HG03159 (cell line): ENCODE measurements around the gene KCNQ1.

Experiments
- ATAC-seq: cut with Tn5 transposase; IDR thresholded peaks from one replicate; pipeline ENCODE4 v1.9.1; 2021; ENCODE audit warnings: mild to moderate bottlenecking, moderate library complexity; ENCODE audit not compliant: unreplicated experiment

The KCNQ1 gene

GRCh38 chr11:2885678-2886081, 440.9 kb downstream of the KCNQ1 start, which contains the start of gene CDKN1C:
Gene CDKN1C, minus strand, starts transcription at chr11:2885775. Its CDS starts 319 bp downstream, at chr11:2885456.
- peak; percentile 82 for ATAC-seq

- peak; percentile 8 for ATAC-seq
Measured at GRCh38 chr11:2886191-2886894, 441.5 kb downstream of the KCNQ1 start.

GRCh38 chr11:2886936-2887335, 442.1 kb downstream of the KCNQ1 start:
- no peak for ATAC-seq

- no peak for ATAC-seq
Measured at GRCh38 chr11:2887515-2888195, 442.8 kb downstream of the KCNQ1 start.

GRCh38 chr11:2888266-2888968, 443.6 kb downstream of the KCNQ1 start:
- ATAC-seq, result no peak

GRCh38 chr11:2889362-2890273, 444.8 kb downstream of the KCNQ1 start:
- no peak for ATAC-seq

- ATAC-seq, result no peak
Measured at GRCh38 chr11:2890466-2891294, 445.9 kb downstream of the KCNQ1 start.

- ATAC-seq, result no peak
Measured at GRCh38 chr11:2891326-2892214, 446.8 kb downstream of the KCNQ1 start.

GRCh38 chr11:2892215-2892966, 447.6 kb downstream of the KCNQ1 start:
- no peak for ATAC-seq

- no peak for ATAC-seq
Measured at GRCh38 chr11:2892967-2893528, 448.2 kb downstream of the KCNQ1 start.

GRCh38 chr11:2893935-2894334, 449.1 kb downstream of the KCNQ1 start:
- ATAC-seq, result no peak

GRCh38 chr11:2896047-2896446, 451.2 kb downstream of the KCNQ1 start:
- no peak for ATAC-seq

- no peak for ATAC-seq
Measured at GRCh38 chr11:2897048-2897447, 452.2 kb downstream of the KCNQ1 start.

GRCh38 chr11:2898366-2899079, 453.7 kb downstream of the KCNQ1 start:
- ATAC-seq, result no peak
